H4 (cell line): ENCODE data around the gene GALNTL6. TPM values are rescaled to one million over a fixed set of nuclear protein-coding genes. Genes with fewer than 3 reads are reported as not detected.

ENCODE experiments used
- DNase-seq: peaks from one replicate; pipeline ENCODE4 v3.0.0-alpha.2; 2015; ENCODE audit warnings: low spot score
- total RNA-seq: library from RNA; depleted of rRNA; stranded (reverse); fragments of >200 nt; shearing (Covaris generic); gene quantifications from 2 replicates; pipeline ENCODE4 v1.2.3, GENCODE V29; 2014; rRNA removed

The GALNTL6 gene
- not detected in 2 replicates for total RNA-seq

DNA sequence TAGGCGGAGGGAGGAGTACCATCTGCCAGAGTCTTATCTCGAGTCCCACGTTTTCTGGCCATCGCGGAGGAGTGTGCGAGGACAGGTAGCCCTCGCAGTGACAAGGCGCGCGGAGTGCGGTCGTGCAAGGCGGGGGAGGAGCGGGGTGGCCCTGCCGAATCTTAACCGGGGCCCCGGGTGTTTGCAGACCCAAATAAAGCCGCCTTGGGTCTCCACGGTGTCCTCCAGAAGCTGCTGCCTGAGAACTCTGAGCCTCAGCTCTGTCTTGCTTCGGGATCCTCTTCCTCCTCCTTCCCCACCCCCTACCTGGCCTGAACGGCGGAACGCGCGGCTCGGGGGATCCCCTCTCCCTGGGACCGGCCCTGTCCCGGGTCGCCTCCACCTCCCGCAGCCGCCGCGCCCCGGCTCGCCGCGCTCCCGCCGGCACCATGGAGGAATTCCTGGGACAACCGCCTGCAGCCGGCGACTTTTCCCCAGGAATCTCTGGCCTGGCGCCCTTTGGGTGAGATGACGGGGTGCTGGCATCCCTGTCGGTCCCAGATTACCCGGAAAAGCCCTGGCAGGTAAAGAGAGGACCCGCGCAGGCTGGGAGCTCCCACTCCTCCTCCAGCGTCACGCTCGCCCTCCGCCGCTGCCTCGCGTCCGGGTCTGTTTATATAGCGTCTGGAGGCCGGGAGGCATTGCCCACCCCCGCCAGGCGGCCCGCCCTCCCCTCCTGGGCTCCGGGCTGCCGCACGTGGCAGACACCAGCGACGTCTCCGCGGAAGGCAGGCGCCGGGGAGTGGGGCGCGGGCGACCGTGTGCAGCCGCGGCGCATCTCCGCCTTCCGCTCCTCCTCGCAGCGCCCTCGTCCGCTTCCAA lies at the start of gene GALNTL6:
GALNTL6 (plus strand) TSS at position 740 of the 861 bp plus-strand sequence.
- DNase-seq, result no peak

DNA sequence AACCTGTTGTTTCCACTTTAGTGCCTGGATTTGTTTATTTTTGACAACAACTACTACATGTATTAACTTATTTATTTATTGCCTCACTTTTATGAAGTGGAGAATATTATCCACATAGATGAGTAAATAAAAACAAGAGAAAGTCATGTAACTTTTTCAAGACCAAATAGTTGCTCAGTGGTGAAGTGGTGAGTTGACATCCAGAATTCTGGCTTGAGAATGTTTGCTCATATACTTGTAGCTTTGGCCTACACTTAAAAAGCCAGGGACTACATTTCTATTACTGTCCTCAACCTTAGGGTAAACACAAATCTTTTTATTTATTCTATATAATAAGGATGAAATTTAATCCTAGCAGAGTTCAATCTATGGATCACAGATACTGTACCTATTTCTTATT lies 47.7 kb upstream of the GALNTL6 start:
- DNase-seq, result no peak

GRCh38 chr4:171774642-171775190 lies 38.5 kb upstream of the GALNTL6 start:
- DNase-seq, result no peak

- no peak for DNase-seq
Observed at GRCh38 chr4:171779301-171779700, 33.9 kb upstream of the GALNTL6 start.

DNA sequence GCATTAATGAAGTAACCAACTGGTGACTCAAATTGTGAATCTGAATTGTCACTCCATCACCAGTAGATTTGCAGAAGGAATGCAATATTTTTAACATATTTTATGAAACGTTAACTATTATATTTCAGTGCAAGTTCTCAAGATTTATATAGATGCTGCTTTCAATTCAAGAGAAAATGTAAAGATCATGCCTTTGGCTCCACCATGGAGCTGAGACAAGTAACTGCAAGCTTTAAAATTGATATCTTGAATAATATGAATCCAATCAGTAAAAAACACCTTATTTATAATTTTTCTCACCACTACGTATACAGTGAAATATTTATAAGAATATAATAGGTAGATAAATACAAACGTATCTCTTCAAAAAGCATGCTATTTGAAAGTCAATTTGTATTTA lies 27.8 kb upstream of the GALNTL6 start:
- DNase-seq, result no peak

DNA sequence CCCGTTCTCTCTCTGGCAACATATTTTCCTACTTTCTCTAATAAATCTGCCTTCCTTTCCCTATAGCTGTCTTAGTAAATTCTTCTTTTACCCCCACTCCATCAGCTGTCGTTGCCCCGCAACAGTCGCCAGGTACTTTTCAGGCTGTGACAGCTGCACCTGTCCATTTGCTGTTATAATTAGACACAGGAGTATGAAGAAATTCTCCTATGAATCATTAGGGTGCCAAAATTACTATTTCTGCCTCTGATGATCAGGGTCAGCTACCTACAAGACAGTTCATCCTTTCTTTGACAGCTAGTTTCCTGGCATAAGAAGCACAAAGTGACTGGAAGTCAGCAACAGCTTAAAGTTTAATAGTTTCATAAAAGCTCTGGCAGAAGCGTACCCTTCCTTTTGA lies 19.5 kb upstream of the GALNTL6 start:
- no peak for DNase-seq

DNA sequence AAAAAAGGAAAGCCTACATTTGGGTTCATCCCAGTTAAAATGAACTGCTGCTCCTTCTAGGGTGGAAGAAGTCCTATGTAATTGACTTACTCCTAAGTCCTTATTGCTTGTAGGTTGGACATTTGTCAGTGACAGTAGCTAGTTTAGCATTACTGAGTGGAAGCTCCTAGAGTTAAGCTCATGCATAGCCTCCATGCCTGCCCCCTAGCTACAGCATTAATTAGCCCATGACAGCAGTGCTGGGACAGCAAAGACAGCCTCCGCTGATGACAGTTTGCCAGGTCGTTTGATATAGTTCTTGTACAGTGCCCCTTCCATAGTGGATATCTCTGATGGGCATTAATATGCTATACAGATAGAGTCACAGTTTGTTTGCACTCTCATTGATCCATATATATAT lies 18.7 kb upstream of the GALNTL6 start:
- DNase-seq, result no peak

- DNase-seq, result no peak
Observed at GRCh38 chr4:171809854-171810253, 3.4 kb upstream of the GALNTL6 start.

DNA sequence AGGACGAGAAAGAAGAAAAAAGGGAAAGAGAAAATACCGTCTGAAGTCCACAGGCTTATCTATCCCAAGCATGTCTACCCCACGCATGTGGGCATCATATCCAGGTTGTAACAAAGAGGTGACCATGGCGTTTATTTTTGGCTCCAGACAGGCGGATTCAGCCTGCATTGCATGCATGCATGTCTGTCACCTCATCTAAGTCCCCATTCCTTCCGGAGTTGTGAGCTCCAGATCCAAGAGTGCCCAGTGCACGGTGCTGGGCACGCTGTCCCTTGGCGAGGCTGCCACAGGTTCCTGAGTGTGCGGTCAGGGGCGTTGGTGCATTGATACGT lies 905 bp upstream of the GALNTL6 start:
- no peak for DNase-seq

GRCh38 chr4:171813526-171814250 lies 484 bp downstream of the GALNTL6 start:
- DNase-seq, result no peak

- DNase-seq, result no peak
Observed at GRCh38 chr4:171814545-171814944, 1.3 kb downstream of the GALNTL6 start.

- DNase-seq, result no peak
Observed at GRCh38 chr4:171817026-171817425, 3.8 kb downstream of the GALNTL6 start.

DNA sequence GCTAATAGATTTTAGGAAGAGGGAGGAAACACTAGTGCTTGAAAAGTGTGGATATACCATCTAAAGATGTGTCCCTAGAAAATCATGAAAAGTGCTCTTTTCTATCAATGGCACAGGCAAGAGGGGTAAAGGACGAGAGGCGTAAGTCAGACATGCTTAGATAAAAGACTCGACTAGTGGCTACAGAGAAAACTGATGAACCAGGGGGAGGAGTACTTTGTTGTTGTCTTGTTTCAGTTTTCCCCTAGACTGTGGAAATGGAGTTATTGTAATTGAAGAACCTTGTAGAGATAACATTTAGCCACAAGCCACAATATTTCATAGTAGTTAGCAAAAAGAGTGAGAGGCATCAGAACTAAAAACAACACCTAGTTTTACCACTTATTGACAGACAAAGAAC lies 21.4 kb downstream of the GALNTL6 start:
- DNase-seq, result no peak

DNA sequence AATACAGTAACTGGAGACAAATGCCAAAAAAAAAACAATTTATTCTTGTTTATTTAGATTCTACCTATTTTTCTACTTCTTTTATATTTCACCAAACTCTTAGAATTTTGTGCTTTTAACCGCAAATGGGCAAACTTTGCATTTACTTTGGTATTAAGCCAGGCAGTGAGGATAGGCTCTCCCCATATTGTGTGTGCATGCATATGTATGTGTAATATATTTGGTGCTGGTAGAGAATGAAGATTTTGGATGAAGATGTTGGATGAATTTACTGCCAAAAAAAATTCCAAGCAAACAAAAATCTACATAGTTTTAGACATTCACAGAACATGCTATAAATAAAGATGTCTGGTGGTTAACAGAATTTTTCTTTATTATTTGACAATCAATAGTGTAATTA lies 30.3 kb downstream of the GALNTL6 start:
- no peak for DNase-seq

DNA sequence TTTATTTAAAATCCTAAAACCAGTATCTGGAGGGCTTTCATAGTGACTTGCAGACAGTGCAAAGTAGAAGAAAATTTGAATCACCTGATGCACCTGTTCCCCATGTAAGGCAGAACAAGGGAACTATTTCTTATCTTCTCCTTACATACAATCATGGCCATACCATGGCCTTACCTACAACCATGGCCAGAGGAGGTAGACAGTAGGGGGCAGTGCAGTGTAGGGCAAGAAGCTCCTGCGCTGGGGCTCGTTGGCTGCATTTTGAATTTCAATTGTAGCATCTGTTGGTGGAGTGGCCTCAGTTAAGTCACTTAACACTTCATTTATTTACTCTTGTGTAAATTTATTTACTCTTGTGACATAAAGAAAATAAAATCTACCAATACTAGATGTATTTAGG lies 33.0 kb downstream of the GALNTL6 start:
- peak; percentile 52 for DNase-seq

DNA sequence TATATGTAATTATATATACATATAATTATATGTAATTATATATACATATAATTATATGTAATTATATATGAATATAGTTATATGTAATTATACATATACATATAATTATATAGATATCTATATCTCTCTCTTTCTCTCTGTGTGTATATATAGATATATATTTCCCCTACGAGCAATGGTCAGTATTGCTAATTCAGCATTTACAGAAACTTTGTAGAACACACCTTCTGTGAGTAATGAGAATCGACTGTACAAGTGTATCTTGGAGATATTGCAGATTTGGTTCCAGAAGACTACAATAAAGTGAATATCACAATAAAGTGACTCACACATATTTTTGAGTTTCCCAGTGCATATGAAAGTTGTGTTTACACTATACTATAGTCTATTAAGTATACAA lies 33.7 kb downstream of the GALNTL6 start:
- DNase-seq, result no peak

DNA sequence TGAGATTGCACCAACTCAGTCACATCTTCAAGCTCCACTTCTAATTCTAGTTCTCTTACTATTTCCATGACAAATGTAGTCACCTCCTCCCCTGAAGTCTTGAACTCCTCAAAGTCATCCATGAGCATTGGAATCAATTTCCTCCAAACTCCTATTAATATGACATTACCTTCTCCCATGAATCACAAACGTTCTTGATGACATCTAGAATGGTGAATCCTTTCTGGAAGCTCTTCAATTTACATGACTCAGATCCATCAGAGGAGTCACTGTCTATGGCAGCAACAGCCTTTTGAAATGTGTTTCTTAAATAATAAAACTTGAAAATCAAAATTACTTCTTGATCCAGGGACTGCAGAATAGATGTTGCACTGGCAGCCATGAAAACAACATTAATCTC lies 34.5 kb downstream of the GALNTL6 start:
- no peak for DNase-seq

DNA sequence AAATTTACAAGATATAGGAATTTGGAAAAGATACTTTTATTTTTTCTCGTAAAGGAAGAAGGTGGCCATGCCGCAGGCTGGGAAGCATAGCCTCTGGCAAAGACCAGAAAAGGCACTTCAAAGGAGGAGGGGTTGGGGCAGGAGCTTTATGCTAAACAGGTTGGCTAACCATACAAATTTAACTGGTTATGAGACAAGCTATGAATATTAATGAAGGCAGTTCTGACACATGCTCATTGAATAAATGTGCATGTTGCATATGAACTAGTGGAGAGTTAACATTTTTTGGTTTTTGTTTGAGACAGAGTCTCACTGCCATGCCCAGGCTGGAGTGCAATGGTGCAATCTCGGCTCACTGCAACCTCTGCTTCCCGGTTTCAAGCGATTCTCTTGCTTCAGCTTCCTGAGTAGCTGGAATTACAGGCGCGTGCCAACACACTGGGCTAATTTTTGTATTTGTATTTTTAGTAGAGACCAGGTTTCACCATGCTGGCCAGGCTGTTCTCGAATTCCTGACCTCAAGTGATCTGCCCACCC lies 36.5 kb downstream of the GALNTL6 start:
- DNase-seq, result no peak

- no peak for DNase-seq
Observed at GRCh38 chr4:171851295-171851694, 38.1 kb downstream of the GALNTL6 start.

DNA sequence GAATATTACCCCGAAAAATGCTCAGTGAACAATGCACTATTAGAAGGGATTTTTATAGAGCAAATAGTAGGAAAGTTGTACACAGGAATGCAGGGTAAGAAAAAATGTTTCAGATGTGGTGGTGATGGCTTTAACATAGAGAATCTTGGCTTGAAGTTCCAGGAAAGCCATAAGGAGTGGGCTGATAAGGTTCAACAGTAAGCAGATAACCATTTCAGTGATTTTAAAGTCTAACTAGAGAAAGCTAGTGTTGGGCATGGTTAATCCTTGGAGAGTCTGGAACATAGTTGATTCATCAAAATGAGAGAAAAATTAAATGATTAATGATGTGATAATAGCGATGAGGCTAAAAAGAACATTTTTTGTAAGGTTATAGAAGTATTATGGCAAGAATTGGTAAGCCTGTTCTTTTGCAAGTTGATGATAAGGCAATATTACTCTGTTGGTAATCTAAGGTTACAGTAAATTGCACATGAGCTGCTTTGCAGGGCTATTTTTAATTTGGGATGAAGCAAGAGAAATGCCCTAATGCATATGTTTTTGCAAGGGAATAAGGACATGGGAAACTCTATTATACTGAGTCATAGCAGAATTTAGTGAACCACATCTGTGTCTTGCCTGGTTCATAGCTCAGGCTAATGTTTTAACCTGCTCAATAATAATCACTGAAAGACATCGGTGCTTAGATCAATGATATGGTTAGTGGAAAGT lies 44.3 kb downstream of the GALNTL6 start:
- no peak for DNase-seq

GRCh38 chr4:171875291-171875690 lies 62.1 kb downstream of the GALNTL6 start:
- DNase-seq, result no peak

- DNase-seq, result no peak
Observed at GRCh38 chr4:171876636-171877035, 63.4 kb downstream of the GALNTL6 start.
